Activated T-cell treated with anti-CD3 and anti-CD28 coated beads, Interleukin-2, amount 50 U/mL, for 48 hours (primary cell): ENCODE results near the gene PROM2.

Experiments used
- DNase-seq, 2 experiments: peaks; one replicate each; pipeline ENCODE4 v3.0.0-alpha.2; 2020

PROM2 gene

DNA sequence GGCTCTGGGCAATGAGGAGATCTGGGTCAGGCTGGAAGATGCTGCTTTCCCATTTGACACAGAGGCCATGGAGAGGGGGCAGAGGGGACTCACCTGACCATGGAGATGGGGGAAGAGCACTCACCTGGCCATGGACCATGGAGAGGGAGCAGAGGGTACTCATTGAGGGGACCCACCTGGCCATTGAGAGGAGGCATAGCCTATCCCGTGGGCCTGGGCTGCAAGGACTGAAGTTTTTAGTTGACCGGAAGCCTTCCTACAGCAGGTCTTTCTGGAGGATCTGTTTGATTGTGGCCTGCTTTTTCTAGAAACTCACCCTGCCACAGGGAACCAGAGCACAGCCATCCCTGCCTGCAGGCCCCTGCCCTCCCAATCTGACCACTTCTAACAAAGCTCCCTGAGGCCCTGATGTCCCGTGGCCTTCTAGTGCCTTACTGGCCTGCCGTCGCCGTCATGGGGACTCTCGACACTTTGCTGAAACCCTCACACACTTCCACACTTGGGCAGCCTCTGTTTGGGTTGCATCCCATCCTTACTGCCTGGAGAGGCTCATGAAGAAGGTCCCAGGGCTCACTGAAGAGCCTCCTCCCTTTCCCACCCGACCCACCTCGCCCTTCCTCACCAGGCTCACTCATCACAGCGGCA is 5.1 kb upstream of the PROM2 start:
- peak; percentile 3 to 10 for DNase-seq

DNA sequence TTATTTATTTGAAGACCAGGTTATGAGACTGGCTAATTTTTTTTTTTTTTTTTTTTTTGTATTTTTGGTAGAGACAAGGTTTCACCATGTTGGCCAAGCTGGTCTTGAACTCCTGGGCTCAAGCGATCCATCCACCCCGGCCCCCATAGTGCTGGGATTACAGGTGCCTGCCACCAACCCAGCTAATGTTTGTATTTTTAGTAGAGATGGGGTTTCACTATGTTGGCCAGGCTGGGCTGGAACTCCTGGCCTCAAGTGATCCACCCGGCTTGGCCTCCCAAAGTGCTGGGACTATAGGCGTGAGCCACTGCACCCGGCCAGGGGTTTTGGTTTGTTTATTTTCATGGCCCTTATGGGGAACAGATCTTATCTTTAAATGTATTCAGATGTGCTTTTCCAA is 4.5 kb upstream of the PROM2 start:
- peak in 1 of 2 experiments; percentile 7 for DNase-seq

DNA sequence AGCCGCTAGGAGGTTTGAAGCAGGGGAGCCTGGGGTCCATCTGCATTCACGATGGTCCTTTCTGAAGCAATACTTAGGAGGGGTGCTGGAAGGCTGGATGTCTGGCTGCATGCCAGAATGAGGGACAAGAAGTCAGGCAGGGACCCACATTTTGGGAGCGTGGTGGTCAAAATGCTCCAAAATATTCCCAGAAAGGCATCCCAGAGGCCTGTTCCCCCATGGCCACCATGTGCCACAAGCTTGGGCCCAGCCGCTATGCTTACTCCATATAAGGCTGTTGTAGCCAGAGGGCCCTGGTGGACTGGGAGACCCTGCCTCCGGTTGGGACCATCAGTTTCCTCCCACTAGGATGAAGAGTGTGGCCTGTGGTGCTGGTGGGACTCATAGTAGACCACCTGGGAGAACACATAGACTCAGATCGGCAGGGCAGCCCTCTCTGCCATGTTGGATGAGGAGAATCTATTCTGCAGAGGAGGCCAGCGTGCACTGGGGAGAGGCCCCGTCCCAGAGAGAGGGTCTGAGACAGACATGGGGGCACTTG is 3.6 kb upstream of the PROM2 start:
- DNase-seq = no peak

DNA sequence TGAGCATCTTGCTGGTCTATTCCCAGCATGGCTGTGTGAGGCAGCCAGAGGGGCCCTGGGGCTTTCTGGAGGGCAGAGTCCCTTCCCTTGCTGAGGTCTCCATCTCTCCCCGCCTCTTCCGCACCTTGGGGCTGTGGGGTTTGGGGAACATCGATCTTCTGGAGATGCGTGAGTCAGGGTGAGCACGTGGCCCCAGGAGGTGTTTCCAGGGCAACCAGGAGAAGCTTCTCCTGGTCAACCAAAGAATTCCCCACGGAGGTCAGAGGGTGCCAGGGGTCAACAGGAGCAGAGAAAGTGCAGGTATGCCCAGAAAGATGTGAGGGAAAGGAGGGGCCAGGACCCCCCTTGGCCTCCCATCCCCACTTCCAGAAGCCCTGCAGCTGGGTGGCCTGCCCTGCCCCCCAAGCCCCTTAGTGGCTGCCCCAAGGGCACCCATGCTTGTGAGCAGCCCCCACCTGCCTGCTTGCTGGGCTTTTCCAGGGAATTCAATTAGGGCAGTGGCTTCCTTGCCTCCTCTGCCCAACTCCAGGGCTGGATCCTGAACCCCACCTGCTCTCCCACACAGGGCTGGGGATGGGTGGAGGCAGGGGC is 2.8 kb upstream of the PROM2 start:
- DNase-seq = no peak

DNA sequence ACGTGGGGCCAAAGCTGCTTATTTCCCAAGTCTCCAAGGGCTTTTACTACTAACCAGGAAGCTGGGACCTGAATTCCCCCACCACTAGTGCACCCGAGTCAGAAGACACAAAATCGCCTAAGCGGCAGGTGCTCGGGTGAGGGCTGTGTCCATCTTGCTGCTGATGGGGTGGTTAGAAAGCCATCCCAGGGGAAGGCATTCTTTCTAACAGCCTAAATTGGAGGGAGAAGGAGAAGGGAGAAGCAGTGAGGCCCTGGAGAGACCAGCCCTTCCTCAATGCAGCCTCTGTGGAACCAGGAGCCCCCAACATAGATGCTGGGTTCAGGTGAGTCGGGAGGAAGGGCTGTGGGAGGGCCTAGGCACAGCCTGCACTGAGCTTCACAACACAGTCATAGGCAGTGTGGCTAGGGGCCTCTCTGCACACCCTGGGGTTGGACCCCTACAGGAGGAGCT is 1.9 kb upstream of the PROM2 start:
- no peak for DNase-seq

DNA sequence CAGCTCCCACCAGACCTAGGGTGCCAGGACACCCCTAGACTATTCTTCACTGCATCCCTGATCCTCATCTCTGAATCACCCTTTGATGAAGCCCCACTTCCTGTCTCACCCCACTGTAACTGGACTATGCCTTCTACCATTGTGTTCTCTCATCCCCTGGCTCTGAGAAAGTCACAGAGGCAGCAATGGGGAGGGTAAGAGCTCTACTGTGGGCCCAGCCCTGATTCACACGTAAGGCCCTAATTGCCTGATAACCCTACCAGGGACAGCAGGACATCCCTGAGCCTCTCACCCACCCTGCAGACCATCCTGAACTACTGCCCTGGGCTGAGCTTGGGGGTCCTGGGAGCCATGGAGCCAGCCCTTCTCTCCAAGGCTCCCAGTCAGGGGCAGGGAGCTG is 1.5 kb upstream of the PROM2 start:
- DNase-seq = no peak

DNA sequence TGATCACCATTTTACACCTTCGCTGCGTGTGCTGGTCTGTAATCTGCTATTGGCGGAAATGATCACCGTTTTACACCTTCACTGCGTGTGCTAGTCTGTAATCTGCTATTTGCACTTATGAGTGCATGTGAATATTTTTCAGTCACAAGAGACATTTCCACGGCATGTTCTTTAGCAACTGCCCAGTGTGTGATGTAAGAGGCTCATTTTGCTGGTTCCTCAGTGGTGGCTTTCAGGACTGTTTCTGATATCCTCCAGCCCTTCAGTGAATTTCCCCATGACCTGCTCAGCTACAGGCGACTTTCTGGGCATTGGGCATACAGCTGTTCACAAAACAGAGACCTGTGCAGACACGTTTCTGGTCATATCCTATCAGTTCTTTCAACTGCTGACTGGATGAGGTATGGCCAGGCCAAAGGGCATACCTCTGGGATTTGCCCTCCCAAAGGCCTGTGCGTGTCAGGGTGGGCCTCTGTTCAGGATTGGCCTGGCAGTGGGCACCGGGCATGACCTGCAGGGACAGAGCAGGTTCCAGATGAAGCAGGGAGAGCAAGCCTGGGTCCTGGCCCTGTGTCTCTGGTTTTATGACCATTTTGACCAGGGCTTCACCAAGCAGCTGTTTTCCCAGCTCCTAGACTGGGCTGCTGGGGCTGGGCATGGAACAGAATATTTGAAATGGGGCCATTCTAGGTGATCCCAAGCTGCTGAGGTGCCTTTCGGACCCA is 521 bp upstream of the PROM2 start:
- DNase-seq = no peak

DNA sequence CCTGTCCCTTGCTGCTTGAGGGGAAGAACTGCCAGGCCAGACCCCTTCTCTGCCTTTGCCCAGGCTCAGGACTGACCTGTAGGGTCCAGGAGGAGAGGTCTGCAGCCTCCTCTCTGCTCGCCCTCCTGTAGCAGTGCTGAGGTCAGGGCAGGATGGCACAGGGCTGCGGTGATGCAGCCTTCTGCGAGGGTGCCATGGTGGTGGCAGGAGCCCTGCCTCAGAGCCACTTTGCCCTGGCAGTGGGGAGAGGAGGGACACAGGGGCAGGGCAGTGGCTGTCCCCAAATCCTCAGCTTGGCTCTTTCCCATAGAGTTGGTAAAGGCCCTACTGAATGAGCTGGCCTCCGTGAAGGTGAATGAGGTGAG is 884 bp downstream of the PROM2 start:
- DNase-seq = no peak

DNA sequence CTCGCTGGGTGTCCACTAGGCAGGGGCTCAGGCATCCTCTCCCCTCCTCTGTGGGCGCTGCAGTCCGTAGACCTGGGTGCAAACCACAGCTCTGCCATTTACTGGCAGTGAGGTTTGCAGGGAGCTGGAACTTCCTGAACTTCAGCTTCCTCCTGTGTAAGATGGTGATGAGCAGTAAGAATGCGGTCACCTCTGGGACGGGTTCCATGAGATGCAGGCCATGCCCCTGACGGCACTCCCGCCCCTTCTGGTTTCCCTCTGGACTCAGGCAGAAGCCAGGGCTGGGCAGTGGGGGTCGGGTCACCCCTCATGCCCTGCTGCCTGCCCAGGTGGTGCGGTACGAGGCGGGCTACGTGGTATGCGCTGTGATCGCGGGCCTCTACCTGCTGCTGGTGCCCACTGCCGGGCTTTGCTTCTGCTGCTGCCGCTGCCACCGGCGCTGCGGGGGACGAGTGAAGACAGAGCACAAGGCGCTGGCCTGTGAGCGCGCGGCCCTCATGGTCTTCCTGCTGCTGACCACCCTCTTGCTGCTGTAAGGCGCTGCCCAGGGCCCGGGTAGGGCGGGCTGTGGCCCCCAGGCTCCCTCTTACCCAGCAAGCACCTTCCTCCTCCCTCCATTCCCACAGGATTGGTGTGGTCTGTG is 1.5 kb downstream of the PROM2 start:
- no peak for DNase-seq

DNA sequence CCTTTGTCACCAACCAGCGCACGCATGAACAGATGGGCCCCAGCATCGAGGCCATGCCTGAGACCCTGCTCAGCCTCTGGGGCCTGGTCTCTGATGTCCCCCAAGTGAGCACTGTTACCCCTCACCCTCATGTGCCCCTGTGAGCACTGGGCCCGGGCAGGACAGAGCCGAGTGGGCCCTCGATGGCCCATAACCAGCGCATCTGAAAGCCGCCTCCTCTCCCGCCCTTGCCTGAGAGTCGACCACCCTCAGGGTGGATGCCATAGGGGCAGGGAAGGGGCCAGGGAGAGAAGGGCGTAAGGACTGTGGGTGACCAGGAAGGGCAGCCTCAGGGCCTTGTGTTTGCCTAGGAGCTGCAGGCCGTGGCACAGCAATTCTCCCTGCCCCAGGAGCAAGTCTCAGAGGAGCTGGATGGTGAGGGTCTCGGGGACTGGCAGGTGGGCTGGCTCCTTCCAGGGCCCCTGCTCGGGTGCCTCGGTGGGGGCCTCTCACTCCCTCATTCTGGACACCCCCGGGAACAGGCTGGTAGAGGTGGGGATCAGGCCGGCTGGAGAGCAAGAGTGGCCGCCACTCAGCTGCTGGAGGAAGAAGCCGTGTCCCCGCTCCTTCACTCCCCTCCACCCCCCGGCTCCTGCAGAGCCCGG is 2.1 kb downstream of the PROM2 start:
- DNase-seq = no peak

DNA sequence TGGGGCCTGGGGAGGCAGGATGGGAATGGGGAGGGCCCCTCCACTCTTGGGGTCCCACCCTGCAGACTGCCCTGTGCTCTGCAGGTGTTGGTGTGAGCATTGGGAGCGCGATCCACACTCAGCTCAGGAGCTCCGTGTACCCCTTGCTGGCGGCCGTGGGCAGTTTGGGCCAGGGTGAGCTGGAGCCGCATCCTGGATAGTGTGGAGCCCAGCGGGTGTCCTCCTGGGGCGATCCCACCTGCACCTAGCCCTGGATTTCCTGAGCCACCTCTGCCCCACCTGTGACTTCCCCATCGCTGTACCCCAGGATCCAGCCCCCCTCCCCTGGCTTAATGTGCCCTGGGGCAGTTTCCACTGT is 2.6 kb downstream of the PROM2 start:
- no peak for DNase-seq

DNA sequence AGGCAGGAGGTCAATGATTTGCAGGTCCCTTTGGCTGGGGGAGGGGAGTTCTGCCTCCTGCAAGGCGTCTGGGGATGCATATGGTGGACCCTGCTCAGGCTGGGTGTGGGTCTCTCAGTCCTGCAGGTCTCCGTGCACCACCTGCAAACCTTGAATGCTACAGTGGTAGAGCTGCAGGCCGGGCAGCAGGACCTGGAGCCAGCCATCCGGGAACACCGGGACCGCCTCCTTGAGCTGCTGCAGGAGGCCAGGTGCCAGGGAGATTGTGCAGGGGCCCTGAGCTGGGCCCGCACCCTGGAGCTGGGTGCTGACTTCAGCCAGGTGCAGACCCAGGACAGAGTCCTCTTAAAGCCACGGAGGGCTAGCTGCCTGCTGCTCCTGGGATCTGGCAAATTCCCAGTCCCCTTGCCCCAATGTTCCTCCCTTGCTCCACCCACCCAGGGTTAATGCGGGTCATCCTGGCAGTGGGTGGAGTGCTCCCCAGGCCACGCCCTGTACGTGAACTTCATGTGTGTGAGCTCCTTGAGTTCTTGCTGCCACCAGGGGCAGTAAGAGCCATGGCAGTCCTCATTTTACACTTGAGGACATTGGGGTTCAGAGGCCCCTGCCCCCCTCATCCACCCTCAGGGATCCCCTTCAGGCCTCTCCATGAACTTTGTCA is 3.1 kb downstream of the PROM2 start:
- DNase-seq = no peak

DNA sequence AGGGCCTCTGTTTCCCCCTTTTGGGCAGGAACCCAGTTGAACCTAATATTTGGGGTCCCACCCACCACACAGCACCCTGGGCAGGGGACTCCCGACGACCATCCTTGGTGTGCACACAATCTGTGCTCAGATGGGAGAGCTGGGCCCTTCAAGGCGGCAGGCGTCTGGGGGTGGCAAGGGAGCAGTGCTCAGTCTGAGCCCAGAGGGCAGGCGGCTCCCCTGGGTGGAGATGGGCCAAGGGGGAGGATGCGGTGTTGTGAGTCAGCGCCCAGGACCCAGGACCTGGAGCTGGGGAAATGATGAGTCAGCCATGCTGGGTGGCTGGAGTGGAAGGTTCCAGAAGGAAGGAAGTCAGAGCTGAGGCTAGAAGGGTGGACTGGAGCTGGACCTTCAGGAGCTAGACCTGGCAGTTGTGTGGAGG is 3.8 kb downstream of the PROM2 start:
- DNase-seq = no peak

DNA sequence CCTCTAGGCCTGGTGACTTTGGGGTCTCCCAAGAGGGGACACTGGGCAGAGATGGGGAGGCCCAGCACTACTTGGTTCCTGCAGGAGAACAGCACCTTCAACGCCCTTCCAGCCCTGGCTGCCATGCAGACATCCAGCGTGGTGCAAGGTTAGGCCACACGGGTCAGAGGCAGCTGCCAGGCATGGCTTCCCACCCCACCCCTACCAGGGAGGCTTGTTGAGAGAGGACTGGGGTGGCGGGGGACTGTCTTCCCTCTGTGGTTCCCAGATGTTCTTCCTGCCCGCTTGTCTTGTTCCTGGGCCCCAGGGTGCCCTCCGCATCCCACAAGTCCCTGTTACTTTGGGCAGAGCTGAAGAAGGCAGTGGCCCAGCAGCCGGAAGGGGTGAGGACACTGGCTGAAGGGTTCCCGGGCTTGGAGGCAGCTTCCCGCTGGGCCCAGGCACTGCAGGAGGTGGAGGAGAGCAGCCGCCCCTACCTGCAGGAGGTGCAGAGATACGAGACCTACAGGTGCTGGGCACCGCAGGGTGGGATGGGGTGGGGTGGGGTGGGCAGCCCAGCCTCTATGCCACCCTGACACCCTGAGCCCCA is 4.5 kb downstream of the PROM2 start:
- no peak for DNase-seq

DNA sequence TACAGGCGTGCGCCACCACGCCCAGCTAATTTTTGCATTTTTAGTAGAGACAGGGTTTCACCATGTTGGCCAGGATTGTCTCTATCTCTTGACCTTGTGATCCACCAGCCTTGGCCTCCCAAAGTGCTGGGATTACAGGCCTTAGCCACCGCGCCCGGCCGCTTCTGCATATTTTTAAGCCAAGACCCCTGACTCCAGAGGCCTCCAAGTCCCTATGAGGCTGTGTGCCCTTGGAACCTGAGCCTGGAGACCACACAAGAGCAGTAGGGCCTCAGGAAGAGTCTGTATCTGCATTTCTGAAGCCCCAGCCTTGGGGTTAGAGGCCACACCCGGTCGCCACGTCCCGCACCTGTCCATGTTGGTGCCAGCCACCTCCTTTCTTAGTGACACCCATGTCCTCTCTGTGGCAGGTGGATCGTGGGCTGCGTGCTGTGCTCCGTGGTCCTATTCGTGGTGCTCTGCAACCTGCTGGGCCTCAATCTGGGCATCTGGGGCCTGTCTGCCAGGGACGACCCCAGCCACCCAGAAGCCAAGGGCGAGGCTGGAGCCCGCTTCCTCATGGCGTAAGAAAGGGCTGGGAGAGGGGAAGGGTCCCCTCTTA is 5.3 kb downstream of the PROM2 start:
- no peak for DNase-seq

DNA sequence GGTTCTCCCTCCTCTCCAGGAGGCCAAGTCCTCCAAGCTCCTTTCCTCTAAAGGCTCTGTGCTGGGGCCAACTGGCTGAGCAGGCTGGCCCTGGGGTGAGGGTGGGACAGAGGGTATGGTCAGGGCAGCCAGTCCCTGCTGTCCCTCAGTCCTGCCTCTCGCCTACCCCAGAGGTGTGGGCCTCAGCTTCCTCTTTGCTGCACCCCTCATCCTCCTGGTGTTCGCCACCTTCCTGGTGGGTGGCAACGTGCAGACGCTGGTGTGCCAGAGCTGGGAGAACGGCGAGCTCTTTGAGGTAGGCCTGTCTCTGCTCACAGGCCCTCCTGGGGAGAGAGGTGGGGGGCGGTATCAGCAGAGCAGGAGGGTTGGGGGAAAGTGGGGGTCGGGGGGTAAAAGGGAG is 6.8 kb downstream of the PROM2 start:
- no peak for DNase-seq

DNA sequence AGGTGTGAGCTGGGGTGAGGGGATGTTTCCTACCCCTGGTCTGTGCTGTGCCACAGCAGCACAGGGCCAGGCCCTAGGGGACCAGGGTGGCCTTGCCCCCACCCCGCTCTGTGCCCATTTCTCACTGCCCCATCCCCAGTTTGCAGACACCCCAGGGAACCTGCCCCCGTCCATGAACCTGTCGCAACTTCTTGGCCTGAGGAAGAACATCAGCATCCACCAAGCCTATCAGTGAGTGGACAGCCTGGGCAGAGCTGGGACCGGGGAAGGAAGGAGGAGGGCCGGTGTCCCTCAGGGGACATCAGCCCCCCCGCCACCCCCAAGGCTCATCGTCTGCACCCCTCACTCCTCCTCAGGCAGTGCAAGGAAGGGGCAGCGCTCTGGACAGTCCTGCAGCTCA is 7.5 kb downstream of the PROM2 start:
- no peak for DNase-seq

DNA sequence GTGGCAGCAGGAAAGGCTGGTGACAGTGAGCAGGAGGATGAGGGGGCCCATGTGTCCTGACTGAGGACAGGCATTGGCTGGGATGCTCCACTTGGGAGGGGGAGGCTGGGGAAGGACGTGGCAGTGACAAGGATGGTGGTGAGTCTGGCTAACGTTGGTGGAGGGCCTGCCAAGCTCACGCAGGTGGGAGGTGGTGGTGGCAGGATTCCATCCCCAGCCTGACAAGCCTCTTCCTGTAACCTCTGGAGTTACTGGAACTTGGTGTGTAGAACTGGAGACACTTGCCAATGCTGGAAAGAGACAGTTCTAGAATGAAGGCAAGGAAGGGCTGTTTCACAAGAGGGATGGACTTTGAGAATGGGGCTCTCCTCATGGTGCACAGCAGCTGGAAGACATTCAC is 8.2 kb downstream of the PROM2 start:
- DNase-seq = no peak

DNA sequence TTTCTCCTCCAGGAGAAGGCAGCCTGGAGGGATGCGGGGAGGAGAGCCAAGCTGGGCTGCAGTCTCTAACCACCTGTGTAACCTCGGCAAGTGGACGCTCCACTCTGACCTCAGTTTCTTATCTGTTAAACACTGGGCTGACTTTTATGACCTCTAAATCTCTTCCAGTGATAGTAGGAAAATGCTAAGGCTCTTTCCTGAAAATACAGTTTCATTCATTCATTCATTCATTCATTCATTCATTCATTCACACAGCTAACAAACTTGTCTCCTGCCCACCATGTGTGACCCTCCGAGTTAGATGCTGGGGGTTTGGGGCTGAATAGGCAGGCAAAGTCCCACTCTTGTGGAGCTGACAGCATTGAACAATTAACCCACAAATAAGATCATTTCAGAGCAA is 9.3 kb downstream of the PROM2 start:
- DNase-seq = no peak

DNA sequence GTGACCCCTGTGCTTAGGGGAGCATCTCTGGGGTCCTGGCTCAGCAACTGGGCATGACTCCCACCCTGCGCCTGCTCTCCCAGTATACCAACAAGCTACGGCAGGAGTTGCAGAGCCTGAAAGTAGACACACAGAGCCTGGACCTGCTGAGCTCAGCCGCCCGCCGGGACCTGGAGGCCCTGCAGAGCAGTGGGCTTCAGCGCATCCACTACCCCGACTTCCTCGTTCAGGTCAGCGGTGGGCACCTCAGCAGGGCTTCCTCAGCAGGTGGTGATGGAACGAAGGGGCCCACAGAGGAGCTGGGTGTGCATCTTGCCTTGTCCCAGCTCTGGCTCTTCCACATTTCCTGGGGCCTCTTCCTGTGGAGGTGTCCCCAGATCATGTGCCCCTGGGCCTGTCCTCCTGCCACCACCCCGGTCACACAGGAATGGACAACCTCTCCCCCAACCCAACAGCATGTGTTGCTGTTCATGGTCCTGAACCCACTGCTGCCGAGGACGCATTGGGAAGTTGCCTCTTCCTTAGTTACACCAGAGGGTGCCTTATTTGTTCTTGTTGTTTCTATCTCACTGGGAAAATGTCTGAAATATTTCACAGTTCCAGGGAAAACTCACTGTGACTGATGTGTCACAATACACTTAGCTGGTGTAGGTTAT is 10.8 kb downstream of the PROM2 start:
- DNase-seq = no peak

DNA sequence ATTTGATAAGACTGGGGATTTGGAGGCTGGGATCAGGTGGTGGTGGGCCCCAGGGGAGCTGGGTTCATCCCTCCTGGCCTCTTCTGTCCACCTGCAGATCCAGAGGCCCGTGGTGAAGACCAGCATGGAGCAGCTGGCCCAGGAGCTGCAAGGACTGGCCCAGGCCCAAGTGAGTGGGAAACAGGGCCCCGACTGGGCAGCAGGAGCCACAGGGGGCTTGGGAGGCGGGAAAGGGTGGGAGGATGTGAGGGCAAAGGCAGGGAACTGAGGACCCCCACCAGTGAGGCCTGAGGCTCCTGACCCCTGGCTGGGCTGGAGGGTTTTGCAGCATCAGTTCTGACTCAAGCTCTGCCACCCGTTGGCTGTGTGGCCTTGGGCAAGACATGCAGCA is 11.3 kb downstream of the PROM2 start:
- no peak for DNase-seq
